ENCODE results near the gene TNFSF13.

TNFSF13 gene

DNA sequence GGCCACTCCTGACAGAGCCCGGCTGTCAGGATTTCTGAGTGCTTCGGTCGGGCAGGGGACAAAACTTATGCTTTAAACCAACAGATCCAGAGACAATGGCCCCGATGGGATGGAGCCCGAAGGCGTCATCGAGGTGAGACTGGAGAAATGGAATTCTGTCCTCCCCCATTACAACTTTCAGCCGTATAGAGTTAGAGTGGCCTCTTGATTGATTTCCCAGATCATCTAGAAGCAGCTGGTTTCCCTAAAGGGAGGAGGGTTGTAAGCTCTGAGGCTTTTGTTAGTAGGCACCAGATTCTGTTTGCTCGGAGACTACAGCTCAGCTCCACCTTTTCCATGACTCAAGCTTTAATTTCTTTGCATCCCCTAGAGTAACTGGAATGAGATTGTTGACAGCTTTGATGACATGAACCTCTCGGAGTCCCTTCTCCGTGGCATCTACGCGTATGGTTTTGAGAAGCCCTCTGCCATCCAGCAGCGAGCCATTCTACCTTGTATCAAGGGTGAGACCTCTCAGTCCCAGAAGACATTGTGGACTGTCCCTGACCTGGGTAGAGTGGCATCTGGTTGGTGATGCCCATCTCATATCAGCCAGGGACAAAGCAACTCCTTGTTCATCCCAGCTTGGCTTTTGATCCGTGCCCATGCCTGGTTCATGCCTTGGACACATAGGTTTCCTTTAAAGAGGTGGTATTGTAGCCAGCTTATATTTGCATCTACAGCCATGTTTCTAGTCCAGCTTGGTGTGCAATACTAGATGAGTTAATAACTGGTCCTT lies 15.8 kb downstream of the TNFSF13 start:
- DNase-seq (ENCODE audit: low read depth in 4 of 4, low spot score in 1 of 4): no peak

DNA sequence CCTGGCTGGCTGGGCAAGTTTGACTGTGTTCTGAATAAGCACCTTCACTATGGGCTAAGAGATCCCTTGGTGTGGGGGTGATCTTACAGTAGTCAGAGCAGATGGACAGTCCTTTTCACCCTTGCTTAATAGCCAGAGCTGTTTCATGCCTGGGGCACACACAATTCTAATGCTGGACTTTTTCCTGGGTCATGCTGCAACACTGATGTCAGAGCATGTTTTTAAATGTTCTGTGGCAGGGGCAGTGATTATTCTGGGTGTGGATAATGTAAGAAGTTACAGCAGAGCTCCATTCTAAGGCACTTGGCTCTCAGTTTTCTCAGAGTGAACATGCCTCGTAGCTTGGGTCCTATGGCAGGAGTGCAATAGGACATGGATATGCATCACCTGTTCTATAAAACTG lies 16.9 kb downstream of the TNFSF13 start:
- DNase-seq (ENCODE audit: low read depth in 4 of 4, low spot score in 1 of 4): no peak

DNA sequence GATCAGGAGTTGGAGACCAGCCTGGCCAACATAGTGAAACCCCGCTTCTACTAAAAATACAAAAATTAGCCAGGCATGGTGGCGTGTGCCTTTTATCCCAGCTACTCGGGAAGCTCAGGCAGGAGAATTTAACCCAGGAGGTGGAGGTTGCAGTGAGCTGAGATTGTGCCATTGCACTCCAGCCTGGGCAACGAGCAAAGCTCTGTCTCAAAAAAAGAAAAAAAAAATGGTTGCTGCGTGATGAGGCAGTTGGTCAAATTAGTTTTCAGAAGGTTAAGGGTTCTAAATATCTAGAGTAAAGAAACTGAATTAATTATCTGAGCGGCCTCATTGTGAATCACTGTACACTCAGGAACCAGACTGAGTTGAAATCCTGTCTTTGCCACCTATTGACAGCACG lies 17.4 kb downstream of the TNFSF13 start:
- DNase-seq (ENCODE audit: low read depth in 4 of 4, low spot score in 1 of 4): no peak

DNA sequence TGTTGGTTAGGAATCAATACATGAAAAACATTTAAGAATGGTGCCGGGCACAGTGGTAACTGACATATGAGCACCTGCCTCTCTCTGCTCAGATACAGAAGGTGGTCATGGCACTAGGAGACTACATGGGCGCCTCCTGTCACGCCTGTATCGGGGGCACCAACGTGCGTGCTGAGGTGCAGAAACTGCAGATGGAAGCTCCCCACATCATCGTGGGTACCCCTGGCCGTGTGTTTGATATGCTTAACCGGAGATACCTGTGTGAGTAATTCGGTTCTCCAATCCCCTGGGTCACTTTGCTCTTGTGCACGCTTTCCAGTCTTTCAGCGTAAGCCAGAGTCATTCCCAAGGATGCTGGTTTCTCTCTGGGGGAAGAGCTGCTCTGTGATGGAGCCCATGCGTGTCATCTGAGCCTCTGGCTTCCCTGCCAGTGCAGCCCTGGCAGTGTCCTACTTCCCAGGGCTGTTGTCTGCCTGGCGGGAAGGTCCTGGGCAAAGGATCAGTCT lies 17.9 kb downstream of the TNFSF13 start:
- no peak for DNase-seq (ENCODE audit: low read depth in 4 of 4, low spot score in 1 of 4)

DNA sequence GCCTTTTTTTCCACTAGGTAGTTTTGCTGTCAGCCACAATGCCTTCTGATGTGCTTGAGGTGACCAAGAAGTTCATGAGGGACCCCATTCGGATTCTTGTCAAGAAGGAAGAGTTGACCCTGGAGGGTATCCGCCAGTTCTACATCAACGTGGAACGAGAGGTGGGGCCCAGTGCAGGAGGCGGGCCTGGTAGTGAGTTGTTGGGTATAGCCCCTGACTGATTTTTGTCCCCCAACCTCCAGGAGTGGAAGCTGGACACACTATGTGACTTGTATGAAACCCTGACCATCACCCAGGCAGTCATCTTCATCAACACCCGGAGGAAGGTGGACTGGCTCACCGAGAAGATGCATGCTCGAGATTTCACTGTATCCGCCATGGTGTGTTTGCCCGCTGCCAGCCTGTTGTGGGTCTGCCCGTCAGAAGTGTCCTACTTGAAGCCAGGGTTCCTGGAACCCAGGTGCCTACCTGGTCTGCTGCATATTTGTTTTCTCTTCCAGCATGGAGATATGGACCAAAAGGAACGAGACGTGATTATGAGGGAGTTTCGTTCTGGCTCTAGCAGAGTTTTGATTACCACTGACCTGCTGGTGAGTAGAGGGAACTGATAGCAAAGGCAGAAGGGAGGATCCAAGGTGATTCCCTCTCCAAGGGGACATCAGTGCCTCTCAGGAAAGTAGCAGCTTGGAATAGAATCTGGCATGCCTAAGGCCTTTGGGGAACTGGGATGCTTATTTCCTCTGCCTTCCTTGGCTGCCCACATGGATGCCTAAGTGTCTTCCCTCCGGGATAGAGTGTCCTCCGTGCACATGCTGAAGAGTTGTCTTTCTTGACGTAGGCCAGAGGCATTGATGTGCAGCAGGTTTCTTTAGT lies 19.0 kb downstream of the TNFSF13 start:
- no peak for DNase-seq (ENCODE audit: low read depth in 4 of 4, low spot score in 1 of 4)

DNA sequence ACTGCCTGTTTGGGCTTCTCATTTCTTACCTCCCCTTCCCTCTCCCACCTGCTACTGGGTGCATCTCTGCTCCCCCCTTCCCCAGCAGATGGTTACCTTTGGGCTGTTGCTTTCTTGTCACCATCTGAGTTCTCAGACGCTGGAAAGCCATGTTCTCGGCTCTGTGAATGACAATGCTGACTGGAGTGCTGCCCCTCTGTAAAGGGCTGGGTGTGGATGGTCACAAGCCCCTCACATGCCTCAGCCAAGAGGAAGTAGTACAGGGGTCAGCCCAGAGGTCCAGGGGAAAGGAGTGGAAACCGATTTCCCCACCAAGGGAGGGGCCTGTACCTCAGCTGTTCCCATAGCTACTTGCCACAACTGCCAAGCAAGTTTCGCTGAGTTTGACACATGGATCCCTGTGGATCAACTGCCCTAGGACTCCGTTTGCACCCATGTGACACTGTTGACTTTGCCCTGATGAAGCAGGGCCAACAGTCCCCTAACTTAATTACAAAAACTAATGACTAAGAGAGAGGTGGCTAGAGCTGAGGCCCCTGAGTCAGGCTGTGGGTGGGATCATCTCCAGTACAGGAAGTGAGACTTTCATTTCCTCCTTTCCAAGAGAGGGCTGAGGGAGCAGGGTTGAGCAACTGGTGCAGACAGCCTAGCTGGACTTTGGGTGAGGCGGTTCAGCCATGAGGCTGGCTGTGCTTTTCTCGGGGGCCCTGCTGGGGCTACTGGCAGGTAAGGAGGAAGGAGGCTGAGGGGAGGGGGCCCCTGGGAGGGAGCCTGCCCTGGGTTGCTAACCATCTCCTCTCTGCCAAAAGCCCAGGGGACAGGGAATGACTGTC lies 20.7 kb downstream of the TNFSF13 start, which contains the start of gene CD68:
CD68 (plus strand) TSS at position 638 of the 833 bp plus-strand sequence; CDS start at position 678, 40 bp downstream.
- peak in 2 of 4 experiments; percentile 58 to 70 for DNase-seq (ENCODE audit: low read depth in 4 of 4, low spot score in 1 of 4)

DNA sequence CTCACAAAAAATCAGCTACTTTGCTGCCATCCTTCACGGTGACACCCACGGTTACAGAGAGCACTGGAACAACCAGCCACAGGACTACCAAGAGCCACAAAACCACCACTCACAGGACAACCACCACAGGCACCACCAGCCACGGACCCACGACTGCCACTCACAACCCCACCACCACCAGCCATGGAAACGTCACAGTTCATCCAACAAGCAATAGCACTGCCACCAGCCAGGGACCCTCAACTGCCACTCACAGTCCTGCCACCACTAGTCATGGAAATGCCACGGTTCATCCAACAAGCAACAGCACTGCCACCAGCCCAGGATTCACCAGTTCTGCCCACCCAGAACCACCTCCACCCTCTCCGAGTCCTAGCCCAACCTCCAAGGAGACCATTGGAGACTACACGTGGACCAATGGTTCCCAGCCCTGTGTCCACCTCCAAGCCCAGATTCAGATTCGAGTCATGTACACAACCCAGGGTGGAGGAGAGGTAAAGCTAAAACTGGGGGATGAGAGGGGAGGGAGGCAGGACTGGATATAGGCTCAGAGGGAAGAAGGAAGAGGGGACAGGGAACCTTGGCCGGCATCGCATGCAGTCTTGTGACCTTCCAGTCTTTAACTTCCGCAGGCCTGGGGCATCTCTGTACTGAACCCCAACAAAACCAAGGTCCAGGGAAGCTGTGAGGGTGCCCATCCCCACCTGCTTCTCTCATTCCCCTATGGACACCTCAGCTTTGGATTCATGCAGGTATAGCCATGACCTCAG lies 21.5 kb downstream of the TNFSF13 start:
- DNase-seq (ENCODE audit: low read depth in 4 of 4, low spot score in 1 of 4): no peak

DNA sequence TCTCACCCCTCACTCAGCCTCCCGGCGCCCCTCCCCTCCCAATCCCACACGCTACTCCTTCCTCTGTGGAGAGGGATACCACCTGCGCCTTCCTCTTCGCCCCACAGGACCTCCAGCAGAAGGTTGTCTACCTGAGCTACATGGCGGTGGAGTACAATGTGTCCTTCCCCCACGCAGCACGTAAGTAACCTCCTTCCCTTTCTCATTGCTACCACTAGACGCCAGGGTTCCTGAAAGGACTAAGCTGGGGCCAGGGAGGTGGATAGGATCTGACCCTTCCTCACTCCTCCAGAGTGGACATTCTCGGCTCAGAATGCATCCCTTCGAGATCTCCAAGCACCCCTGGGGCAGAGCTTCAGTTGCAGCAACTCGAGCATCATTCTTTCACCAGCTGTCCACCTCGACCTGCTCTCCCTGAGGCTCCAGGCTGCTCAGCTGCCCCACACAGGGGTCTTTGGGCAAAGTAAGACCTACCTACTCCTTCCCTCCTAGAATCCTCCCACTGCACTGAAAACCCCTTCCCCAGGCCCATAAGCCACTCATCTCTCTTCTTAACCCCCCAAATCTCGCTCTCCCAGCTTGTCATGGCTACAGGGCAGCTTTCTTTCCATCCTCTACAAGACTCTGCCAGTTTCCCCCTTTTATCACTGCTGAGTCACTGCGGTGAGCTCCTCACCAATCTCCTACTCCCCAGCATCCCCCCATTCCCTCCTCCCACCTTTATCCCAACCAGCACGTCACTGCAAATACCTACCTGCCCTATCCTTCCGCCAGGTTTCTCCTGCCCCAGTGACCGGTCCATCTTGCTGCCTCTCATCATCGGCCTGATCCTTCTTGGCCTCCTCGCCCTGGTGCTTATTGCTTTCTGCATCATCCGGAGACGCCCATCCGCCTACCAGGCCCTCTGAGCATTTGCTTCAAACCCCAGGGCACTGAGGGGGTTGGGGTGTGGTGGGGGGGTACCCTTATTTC lies 22.3 kb downstream of the TNFSF13 start:
- no peak for DNase-seq (ENCODE audit: low read depth in 4 of 4, low spot score in 1 of 4)

DNA sequence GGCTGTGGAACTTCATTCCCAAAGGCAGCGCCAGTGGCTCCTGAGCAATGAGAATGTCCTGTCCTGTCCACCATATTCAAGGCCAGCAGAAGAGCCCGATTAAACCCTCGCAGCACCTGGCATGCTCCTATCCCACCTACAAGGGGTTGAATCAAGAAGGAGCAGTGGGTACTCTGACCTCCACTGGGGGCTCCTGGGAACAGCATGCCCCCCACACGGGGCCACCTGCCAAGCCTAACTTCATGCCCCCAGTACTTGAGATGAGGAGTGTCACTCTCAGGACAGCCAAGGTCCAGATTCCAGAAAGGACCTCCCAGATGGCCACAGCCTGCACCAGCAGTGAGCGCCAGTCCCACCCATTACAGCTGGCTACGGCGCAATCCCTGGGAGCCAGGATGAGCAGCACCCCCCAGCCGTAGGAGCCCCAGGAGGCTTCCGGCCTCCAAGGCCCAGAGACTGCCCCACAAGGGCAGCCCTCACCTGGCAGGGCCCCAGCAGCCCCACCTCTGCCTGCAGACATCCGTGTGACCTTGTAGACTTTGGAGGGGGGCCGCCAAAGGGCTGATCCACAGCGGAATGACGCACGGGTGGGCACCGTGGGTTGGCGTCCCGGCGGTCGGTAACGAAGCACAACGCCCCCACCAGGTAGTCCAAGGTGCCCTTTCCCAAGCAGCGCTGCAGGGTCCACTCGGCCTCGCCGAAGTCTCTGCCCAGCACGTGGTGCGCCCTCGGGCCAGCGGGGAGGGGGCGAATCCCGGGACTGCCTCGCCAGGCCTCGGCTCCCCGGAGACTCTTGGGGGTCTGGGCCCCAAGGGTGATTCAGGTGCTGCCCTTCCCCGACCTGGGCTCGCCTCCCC lies 24.1 kb downstream of the TNFSF13 start:
- no peak for DNase-seq (ENCODE audit: low read depth in 4 of 4, low spot score in 1 of 4)

DNA sequence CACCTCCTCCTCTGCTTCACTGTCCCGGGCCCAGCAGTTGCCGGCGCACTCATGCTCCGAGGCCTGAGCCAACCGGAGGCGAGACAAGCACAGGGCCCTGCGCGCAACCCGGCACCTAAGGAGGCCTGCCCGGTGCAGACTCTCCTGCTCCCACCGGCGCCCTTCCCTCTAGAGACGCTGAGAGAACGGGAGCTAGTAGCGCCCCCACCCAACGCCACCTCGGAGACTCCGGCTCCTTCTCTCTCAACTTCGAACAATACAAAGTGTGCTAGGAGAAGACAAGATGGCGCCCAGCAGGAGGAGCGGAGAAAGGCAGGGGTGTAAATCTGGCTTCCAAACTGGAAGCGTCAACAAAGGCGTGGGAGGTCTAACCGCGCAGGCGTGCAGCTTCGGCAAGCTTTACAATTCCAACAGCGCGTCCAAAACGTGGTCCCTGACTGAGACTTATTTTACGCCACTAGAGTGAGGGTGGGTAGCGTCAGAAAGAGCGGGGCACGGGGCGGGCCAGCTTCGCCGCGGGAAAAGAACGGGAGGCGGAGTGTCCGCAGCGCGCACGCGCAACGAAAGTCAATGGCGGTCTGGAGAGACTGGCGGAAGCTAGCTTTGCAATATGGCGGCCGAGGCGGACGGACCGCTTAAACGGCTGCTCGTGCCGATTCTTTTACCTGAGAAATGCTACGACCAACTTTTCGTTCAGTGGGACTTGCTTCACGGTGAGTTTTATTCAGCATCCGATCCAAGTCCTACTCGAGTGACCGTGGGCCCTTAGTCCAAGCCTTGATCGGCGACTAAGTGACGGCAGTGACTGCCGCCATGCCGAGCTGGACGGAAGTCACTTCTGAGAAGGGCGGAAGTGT lies 24.9 kb downstream of the TNFSF13 start, which contains the start of gene MPDU1:
MPDU1 (plus strand) TSS at position 600 of the 857 bp plus-strand sequence; CDS start at position 611, 11 bp downstream.
- peak; percentile 89 to 94 (median 90) for DNase-seq (ENCODE audit: low read depth in 4 of 4, low spot score in 1 of 4)

DNA sequence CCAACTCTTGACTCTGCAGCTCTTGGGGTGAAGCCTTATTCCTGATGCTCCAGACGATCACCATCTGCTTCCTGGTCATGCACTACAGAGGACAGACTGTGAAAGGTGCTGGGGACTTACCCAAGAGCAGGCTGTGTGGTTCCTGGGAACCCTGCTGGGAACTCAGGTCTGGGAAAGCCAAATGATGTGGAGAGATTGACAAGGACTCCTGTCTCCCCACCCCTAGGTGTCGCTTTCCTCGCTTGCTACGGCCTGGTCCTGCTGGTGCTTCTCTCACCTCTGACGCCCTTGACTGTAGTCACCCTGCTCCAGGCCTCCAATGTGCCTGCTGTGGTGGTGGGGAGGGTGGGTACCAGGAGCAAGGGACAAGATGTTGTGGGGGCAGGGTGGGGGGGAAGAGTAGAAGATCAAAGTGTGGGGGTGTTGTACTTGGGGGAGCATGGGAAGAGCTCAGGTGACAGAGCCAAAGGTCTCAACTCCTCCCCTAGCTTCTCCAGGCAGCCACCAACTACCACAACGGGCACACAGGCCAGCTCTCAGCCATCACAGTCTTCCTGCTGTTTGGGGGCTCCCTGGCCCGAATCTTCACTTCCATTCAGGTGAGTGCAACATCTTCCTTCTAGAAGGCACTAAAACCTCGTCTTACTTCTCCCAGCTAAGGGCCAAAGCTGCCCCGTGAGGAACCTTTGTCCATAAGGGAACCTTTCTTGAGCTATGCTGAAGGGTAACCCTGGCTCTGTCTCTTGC lies 28.3 kb downstream of the TNFSF13 start:
- no peak for DNase-seq (ENCODE audit: low read depth in 4 of 4, low spot score in 1 of 4)

DNA sequence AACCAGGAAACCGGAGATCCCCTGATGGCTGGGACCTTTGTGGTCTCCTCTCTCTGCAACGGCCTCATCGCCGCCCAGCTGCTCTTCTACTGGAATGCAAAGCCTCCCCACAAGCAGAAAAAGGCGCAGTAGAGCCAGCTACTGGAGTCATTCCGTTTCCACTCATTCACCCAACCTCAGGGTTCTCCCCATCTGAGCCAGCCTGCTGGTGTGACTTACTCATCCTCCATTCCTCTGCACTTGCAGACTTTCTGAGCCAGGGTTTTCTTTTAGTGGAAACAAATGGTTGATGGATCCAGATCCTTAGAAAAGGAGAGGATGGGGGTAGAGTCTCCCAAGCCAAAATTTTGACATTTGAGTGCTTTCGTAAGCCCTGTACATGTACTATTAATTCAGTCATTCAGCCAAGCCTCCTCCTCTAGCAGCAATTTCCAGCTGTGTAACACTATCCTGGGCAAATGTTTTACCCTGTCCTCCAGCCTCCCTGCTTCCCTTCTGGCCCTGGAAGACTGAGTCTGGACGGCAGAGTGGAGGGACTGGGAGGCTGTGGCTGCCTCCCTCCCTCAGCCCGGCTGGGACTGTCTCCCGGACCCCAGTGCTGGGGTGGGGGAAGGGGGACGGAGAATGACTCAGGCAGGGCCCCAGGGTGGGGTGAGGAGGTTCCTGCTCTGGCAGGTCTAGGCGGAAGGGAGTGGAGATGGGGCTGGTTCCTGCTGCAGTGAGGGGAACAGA lies 29.0 kb downstream of the TNFSF13 start:
- DNase-seq (ENCODE audit: low read depth in 4 of 4, low spot score in 1 of 4): no peak

DNA sequence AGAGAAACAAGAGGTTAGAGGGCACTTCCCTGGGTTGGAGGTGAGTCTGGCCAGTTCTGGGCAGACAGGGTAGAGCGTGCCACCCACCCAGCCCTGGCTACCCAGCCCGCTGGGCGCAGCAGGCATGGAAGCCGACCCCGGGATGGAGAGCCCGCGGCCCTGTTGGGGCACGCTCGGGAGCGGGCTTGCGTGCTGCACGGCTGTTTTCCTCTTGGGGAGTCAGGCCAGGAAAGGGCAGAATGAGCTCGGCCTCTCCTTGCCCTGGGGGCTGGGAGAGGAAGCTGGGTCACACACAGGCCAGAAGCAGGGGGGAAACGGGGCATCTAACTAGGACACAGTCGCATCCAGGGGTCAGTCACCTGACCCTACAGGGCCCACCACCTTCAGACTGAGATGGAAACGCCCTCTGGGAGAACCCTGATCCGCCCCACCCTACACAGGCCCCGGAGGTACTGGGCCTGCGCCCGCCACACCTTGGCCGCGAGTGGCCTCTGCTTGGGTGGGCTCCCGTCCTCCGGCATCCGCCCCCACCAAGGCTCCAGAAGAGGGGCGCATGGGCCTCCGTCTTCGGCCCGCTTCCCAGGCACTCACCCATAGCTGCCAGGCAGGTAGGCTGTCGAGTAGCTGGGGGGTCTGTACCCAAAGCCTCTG lies 30.1 kb downstream of the TNFSF13 start:
- DNase-seq (ENCODE audit: low read depth in 4 of 4, low spot score in 1 of 4): no peak

DNA sequence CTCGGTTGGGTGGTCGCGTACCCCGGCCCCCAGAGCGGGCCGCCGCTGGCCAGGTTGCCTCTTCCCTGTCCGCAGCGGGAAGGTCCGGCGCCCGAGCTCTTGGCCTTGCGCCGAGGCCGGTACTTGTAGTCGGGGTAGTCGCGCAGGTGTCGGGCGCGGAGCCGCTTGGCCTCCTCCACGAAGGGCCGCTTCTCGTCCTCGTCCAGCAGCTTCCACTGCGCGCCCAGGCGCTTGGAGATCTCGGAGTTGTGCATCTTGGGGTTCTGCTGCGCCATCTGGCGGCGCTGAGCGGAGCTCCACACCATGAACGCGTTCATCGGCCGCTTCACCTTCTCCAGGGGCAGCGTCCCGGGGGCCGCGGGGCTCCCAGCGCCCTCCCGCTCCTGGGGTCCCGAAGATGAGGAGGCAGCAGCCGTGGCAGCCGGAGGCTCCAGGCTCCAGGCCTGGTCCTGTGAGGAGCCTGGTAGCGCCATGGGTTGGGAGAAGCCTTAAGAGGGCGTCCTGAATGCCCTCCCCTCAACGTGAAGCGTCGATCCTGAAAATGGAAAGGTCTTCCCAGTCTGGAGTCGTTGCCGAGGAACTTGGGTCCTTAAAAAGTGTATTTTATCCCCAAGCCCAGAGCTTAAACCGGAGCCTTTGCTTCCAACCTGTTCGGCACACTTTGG lies 30.8 kb downstream of the TNFSF13 start:
- DNase-seq (ENCODE audit: low read depth in 4 of 4, low spot score in 1 of 4): peak in 2 of 4 experiments; percentile 45 to 49
